B cell (primary cell): ENCODE measurements around the gene MIOS.

Experiments
- CTCF ChIP-seq: fragments of 200-600 bp; IDR thresholded peaks from one replicate; pipeline ENCODE4 v1.8.0; 2022; ENCODE audit warnings: antibody characterized with exemption, mild to moderate bottlenecking
- EZH2 ChIP-seq: IDR thresholded peaks from 2 replicates; pipeline ENCODE4 v1.6.1; 2012; ENCODE audit warnings: borderline replicate concordance, low read depth, mild to moderate bottlenecking, moderate library complexity, low read length; ENCODE audit not compliant: insufficient read depth, poor library complexity, severe bottlenecking

GRCh38 chr7:7653593-7654187, 87.0 kb downstream of the MIOS start:
- TF ChIP-seq CTCF (peak; percentile 49), EZH2 (no peak)
